Measurements from ENCODE around the gene ZNF331. TPM values are rescaled to one million over a fixed set of nuclear protein-coding genes. Genes with fewer than 3 reads are reported as not detected.

Gene ZNF331
- total RNA-seq, 1 experiment from 2014 or later: 57.2 TPM

DNA sequence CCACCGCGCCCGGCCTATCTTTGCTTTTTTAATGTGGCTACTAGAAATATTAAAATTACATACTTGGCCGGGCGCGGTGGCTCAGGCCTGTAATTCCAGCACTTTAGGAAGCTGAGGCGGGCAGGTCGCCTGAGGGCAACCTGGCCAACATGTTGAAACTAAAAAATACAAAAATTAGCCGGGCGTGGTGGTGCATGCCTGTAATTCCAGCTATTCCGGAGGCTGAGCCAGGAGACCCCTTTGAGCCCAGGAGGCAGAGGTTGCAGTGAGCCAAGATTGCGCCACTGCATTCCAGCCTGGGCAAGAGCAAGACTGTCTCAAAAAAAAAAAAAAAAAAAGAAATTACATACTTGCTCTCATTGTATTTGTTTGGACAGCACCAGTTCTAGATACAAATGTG lies 59.1 kb downstream of the ZNF331 start:
- Histone ChIP-seq H2AFZ (ENCODE audit: low read length) (no peak overlapping the region), H4K8ac (replicated peaks; ENCODE audit: insufficient read length, low read depth, low read length) (no peak overlapping the region), H4K91ac (ENCODE audit: insufficient read length, low read depth, low read length) (no peak overlapping the region), H3K18ac (ENCODE audit: insufficient read length, low read depth, low read length) (no peak overlapping the region), H3K23ac (ENCODE audit: insufficient read length, low read depth, low read length) (no peak overlapping the region), H2BK5ac (ENCODE audit: insufficient read length, low read length) (no peak overlapping the region), H3K27me3 (ENCODE audit: insufficient read depth, low read length) (no peaks in the 10 kb centered on the region), H3T11ph (ENCODE audit: low read length) (no peak overlapping the region), H3K56ac (ENCODE audit: insufficient read length, low read depth, low read length) (no peak overlapping the region), H2BK120ac (ENCODE audit: low read depth, low read length, poor library complexity, severe bottlenecking) (no peak overlapping the region), H3K9ac (ENCODE audit: extremely low read depth, insufficient read length, low read length) (no peak overlapping the region), H4K5ac (ENCODE audit: insufficient read length, low read depth, low read length) (no peak overlapping the region), H2BK12ac (ENCODE audit: insufficient read length, low read depth, low read length) (no peak overlapping the region), H3K23me2 (ENCODE audit: insufficient read length, low read depth, low read length, poor library complexity, severe bottlenecking) (no peaks in the 10 kb centered on the region), H2BK20ac (ENCODE audit: low read depth, low read length, poor library complexity, severe bottlenecking) (no peak overlapping the region), H3K4me1 (ENCODE audit: insufficient read depth, low read length) (peaks cover 3% of the 10 kb centered on the region; the same call in 1 of the 2 replicates), H3K4ac (ENCODE audit: low read depth, low read length) (no peak overlapping the region), H2BK15ac (ENCODE audit: low read depth, low read length) (no peak overlapping the region), H3K4me2 (ENCODE audit: insufficient read depth, insufficient read length, low read length) (no peak overlapping the region), H3K9me3 (ENCODE audit: control insufficient read depth, low read depth, low read length) (no peaks in the 10 kb centered on the region), H3K79me2 (ENCODE audit: insufficient read depth, low read length) (no peaks in the 10 kb centered on the region), H3K14ac (ENCODE audit: insufficient read depth, low read length) (no peak overlapping the region), H3K79me1 (ENCODE audit: insufficient read depth, low read depth, low read length, poor library complexity, severe bottlenecking) (no peaks in the 10 kb centered on the region), H2AK5ac (ENCODE audit: insufficient read length, low read length) (no peak overlapping the region), H3K27ac (ENCODE audit: insufficient read length, low read depth, low read length) (no peak overlapping the region), H4K20me1 (ENCODE audit: control insufficient read depth, insufficient read depth, insufficient read length) (no peaks in the 10 kb centered on the region)
- TF ChIP-seq, protein P1, sequence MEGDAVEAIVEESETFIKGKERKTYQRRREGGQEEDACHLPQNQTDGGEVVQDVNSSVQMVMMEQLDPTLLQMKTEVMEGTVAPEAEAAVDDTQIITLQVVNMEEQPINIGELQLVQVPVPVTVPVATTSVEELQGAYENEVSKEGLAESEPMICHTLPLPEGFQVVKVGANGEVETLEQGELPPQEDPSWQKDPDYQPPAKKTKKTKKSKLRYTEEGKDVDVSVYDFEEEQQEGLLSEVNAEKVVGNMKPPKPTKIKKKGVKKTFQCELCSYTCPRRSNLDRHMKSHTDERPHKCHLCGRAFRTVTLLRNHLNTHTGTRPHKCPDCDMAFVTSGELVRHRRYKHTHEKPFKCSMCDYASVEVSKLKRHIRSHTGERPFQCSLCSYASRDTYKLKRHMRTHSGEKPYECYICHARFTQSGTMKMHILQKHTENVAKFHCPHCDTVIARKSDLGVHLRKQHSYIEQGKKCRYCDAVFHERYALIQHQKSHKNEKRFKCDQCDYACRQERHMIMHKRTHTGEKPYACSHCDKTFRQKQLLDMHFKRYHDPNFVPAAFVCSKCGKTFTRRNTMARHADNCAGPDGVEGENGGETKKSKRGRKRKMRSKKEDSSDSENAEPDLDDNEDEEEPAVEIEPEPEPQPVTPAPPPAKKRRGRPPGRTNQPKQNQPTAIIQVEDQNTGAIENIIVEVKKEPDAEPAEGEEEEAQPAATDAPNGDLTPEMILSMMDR (conservative IDR thresholded peaks at IDR 0.05): no peak
- H3K27me3 Mint-ChIP-seq (ENCODE audit: low read depth): no peaks in the 10 kb centered on the region
- peaks cover 29 to 34% of the 10 kb centered on the region in 2 experiments for H3K4me1 Mint-ChIP-seq
- H3K27ac Mint-ChIP-seq: peak overlapping the region; percentile 82 to 98 (median 95); a peak in 6 of 7 replicates
- no CpG with 5 or more reads among the region's 12 CpGs for WGBS (ENCODE audit: extremely low coverage, insufficient read length, low lambda C conversion rate)
- no peaks in the 10 kb centered on the region for H3K36me3 Mint-ChIP-seq (ENCODE audit: insufficient read depth in 1 of 3, low read depth in 3 of 3)
- no peak for DNase-seq
- H3K9me3 Mint-ChIP-seq: no peaks in the 10 kb centered on the region
- H3K4me3 Mint-ChIP-seq: no peak overlapping the region

Data from H9 (cell line).